Gastroesophageal sphincter (tissue), 4 donors: Measurements from ENCODE around the gene BRPF3. TPM values are rescaled to one million over a fixed set of nuclear protein-coding genes. Genes with fewer than 3 reads are reported as not detected.

ENCODE experiments used
- ATAC-seq: fragments of 150-250 bp; one replicate; pipeline ENCODE4 v1.9.1; 2016; ENCODE audit warnings: mild to moderate bottlenecking, moderate library complexity
- H3K27ac ChIP-seq, 4 donors: fragments of 200-600 bp; sonication (generic) in 3 of 4; 1 replicate in 3 of 4; 2 replicates in 1 of 4; pipeline ENCODE4 v1.5.1; 2016 to 2019
- H3K27me3 ChIP-seq: fragments of 200-600 bp; sonication (generic); one replicate; pipeline ENCODE4 v1.5.1; 2019
- H3K36me3 ChIP-seq, 2 donors: fragments of 200-600 bp; sonication (generic); one replicate each; pipeline ENCODE4 v1.5.1; 2019; ENCODE audit warnings: control low read depth in 1 of 2
- H3K4me1 ChIP-seq, 3 donors: fragments of 200-600 bp; sonication (generic); 1 replicate in 2 of 3; 2 replicates in 1 of 3; pipeline ENCODE4 v1.5.1; 2016 to 2019; ENCODE audit warnings: control low read depth in 2 of 3
- H3K4me3 ChIP-seq, 2 donors: fragments of 200-600 bp; sonication (generic); one replicate each; pipeline ENCODE4 v1.5.1; 2019; ENCODE audit warnings: mild to moderate bottlenecking in 1 of 2, moderate library complexity in 1 of 2
- H3K9me3 ChIP-seq, 3 donors: fragments of 200-600 bp; sonication (generic); one replicate each; pipeline ENCODE4 v1.5.1; 2017 to 2019; ENCODE audit warnings: control low read depth in 2 of 3
- CTCF ChIP-seq, 4 experiments: fragments of 200-600 bp in 2 of 4; fragments of 450-650 bp in 2 of 4; sonication (generic) in 1 of 4; IDR thresholded peaks; one replicate each; pipeline ENCODE4 v1.5.1; 2017 to 2019; ENCODE audit warnings: antibody characterized with exemption in 4 of 4, mild to moderate bottlenecking in 2 of 4, moderate library complexity in 2 of 4
- EP300 ChIP-seq: sonication (generic); formaldehyde crosslinking; IDR thresholded peaks from one replicate; pipeline ENCODE4 v1.6.1; 2017; ENCODE audit warnings: antibody characterized with exemption, mild to moderate bottlenecking
- POLR2A ChIP-seq, 2 donors: fragments of 450-650 bp; IDR thresholded peaks; one replicate each; pipeline ENCODE4 v1.6.1; 2017; ENCODE audit warnings: antibody characterized with exemption in 2 of 2, mild to moderate bottlenecking in 2 of 2, moderate library complexity in 1 of 2
- POLR2AphosphoS5 ChIP-seq: sonication (generic); formaldehyde crosslinking; IDR thresholded peaks from one replicate; pipeline ENCODE4 v1.6.1; 2017; ENCODE audit warnings: antibody characterized with exemption
- WGBS, 2 donors: methylation state at CpG; one replicate each; pipeline ENCODE4 v1.1.5; 2018; ENCODE audit warnings: low coverage in 1 of 2; 5-methylcytosine and 5-hydroxymethylcytosine counted together
- total RNA-seq, 4 donors: library from RNA; depleted of rRNA; stranded (reverse); fragments of >200 nt; gene quantifications; one replicate each; pipeline ENCODE4 v1.1.0, GENCODE V29; 2016

Gene BRPF3
- total RNA-seq, 4 donors from 2014 or later = 19.0 to 36.7 (median 20.4) TPM

GRCh38 chr6:36230371-36230770 lies 33.8 kb downstream of the BRPF3 start:
- Histone ChIP-seq H3K4me3 (no peak overlapping the region), H3K27ac (no peak overlapping the region), H3K4me1 (no peaks in the 10 kb centered on the region), H3K9me3 (no peaks in the 10 kb centered on the region), H3K27me3 (no peaks in the 10 kb centered on the region), H3K36me3 (peaks cover 0 to 96% of the 10 kb centered on the region in 2 donors)
- ATAC-seq = no peak
- 93% methylated on average over 3 of the region's 11 CpGs; no CpG with 5 or more reads in 1 of the 2 donors for WGBS, 2 donors
- no peak for TF ChIP-seq CTCF (IDR thresholded peaks at IDR 0.05)

DNA sequence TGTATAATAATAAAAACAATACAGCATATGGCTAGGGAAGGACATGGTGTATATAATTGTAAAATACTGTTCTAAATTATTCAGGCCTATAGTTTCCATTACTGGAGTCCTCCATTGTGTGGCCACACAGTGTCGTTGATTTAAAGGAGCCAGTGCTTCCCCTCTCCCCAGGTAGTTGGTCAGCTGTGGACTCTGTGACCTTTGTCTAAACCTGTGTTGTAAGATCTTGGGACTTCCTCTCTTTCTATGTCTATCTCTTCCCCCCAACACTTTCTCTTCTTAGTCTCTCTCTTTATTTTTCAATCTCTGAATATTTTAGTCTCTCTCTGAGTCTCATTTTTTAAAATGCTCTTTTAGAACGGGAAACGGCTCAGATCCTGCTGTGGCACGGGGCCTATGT lies 35.6 kb downstream of the BRPF3 start:
- TF ChIP-seq POLR2A (IDR thresholded peaks at IDR 0.05) = no peak
- no peak for TF ChIP-seq CTCF (IDR thresholded peaks at IDR 0.05)
- no peak for TF ChIP-seq POLR2AphosphoS5
- no peak for TF ChIP-seq EP300
- no peaks in the 10 kb centered on the region for H3K9me3 ChIP-seq
- no peaks in the 10 kb centered on the region for H3K4me1 ChIP-seq
- 77 to 84% methylated on average over 4 of the region's 4 CpGs for WGBS, 2 donors
- H3K36me3 ChIP-seq = peaks cover 0 to 87% of the 10 kb centered on the region in 2 donors
- H3K27me3 ChIP-seq = no peaks in the 10 kb centered on the region
- H3K27ac ChIP-seq = no peak overlapping the region
- ATAC-seq = no peak
- no peak overlapping the region for H3K4me3 ChIP-seq

DNA sequence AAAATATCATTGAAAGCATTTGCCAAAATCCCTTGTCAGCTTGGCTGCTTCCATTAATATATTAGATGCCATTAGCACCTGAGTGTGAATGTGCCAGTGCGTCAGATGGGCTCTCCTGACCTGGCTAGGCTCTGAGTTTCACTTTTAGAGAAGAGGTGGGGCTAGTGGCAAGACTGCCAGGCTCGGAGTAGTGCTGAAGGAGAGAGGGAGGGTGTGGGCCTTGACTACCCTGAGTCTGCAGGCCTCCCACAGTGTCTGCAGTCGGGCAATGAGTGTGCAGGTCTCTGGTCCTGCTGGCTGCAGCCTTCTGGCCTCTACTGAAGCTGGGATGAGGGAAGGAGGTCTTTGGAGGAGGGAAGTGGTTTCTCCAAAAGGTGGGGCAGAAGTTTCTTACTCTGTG lies 38.8 kb downstream of the BRPF3 start:
- Histone ChIP-seq H3K36me3 (peaks cover 0 to 56% of the 10 kb centered on the region in 2 donors), H3K4me3 (no peak overlapping the region), H3K27ac (no peak overlapping the region), H3K9me3 (no peaks in the 10 kb centered on the region), H3K27me3 (no peaks in the 10 kb centered on the region), H3K4me1 (no peaks in the 10 kb centered on the region)
- TF ChIP-seq POLR2A (IDR thresholded peaks at IDR 0.05) = no peak
- TF ChIP-seq CTCF (IDR thresholded peaks at IDR 0.05) = no peak
- TF ChIP-seq EP300 = no peak
- TF ChIP-seq POLR2AphosphoS5 = no peak
- ATAC-seq = no peak
- WGBS, 2 donors = 62% methylated on average over 3 of the region's 3 CpGs; no CpG with 5 or more reads in 1 of the 2 donors

DNA sequence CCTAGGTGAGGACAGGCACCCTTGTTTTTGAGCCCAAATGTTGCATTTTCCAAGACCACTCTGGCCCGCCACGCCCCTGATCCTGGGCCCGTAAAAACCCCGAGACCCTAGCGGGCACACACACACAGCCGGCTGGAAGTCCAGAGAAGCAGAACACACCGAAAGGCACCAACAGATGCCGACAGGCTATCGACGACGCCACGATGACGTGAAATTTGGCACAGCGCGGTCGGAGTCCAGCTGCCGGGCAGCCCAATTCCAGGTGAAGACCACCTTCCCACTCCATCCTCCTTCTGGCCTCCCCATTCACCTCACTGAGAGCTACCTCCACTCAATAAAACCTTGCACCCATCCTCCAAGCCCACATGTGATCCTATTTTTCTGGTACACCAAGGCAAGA lies 39.3 kb downstream of the BRPF3 start:
- no peak overlapping the region for H3K27ac ChIP-seq
- no peaks in the 10 kb centered on the region for H3K9me3 ChIP-seq
- no peak overlapping the region for H3K4me3 ChIP-seq
- peaks cover 0 to 51% of the 10 kb centered on the region in 2 donors for H3K36me3 ChIP-seq
- no peaks in the 10 kb centered on the region for H3K27me3 ChIP-seq
- no CpG with 5 or more reads among the region's 17 CpGs for WGBS, 2 donors
- TF ChIP-seq POLR2A (IDR thresholded peaks at IDR 0.05) = no peak
- H3K4me1 ChIP-seq = no peaks in the 10 kb centered on the region
- ATAC-seq = no peak

DNA sequence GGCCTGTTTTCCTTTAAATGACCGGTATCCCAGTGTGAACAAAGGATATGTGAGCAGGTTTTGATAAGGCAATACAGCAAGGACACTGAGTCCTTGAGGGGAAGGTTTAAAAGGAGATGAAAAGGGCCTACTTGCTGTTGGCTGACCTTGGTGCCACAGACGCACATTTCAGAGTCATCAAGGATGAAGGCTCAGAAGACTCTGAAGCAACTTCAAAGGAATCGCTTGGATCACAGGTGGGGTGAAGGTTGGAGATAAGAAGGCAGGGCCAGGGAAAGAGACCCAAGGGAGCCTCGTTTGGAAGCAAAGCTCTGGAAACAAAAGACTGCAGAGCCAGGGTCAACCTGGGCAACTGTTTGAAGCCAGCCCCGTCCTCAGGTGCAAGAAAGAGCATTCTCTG lies 43.2 kb downstream of the BRPF3 start:
- Histone ChIP-seq H3K4me1 (no peaks in the 10 kb centered on the region), H3K4me3 (no peak overlapping the region), H3K27ac (no peak overlapping the region), H3K36me3 (peaks cover 0 to 11% of the 10 kb centered on the region in 2 donors), H3K9me3 (no peaks in the 10 kb centered on the region), H3K27me3 (no peaks in the 10 kb centered on the region)
- TF ChIP-seq POLR2A (IDR thresholded peaks at IDR 0.05) = no peak
- TF ChIP-seq EP300 = no peak
- TF ChIP-seq CTCF (IDR thresholded peaks at IDR 0.05) = no peak
- TF ChIP-seq POLR2AphosphoS5 = no peak
- no peak for ATAC-seq
- WGBS, 2 donors = 75 to 100% methylated on average over 1 to 4 of the region's 5 CpGs

DNA sequence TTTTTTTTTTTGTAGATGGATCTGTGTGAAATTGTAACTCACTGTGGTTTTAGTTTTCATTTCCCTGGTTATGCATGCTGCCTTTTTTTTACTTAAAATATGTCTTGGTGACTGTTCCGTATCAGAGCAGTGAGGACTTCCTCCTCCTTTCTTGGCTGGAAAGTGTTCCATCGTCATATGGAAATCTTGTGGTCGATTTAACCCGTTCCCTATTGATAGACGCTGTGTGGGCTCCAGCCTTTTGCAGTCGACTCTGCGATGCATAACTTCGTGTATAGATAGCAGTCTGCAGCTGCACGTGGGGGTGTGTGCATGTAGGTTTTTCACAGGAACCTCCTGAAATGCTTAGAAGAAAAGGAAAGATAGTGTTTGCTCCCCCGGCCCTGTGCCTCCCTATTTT lies 45.2 kb downstream of the BRPF3 start:
- H3K4me3 ChIP-seq = no peak overlapping the region
- no peaks in the 10 kb centered on the region for H3K27me3 ChIP-seq
- ATAC-seq = no peak
- TF ChIP-seq POLR2AphosphoS5 (no peak), POLR2A (IDR thresholded peaks at IDR 0.05) (no peak), CTCF (IDR thresholded peaks at IDR 0.05) (no peak), EP300 (no peak)
- peaks cover 0 to 3% of the 10 kb centered on the region in 2 donors for H3K36me3 ChIP-seq
- no peak overlapping the region for H3K27ac ChIP-seq
- WGBS, 2 donors = 38 to 61% methylated on average over 5 to 7 of the region's 10 CpGs
- H3K9me3 ChIP-seq = no peaks in the 10 kb centered on the region
- H3K4me1 ChIP-seq = no peaks in the 10 kb centered on the region
